HL-60 (cell line): ENCODE results near the gene ARL8A.

ENCODE experiments used
- CTCF ChIP-seq: IDR thresholded peaks from one replicate; pipeline ENCODE4 v1.5.1; 2011; ENCODE audit warnings: low read length, control low read depth, inconsistent platforms; ENCODE audit not compliant: insufficient read depth
- POLR2AphosphoS5 ChIP-seq: IDR thresholded peaks from 2 replicates; pipeline ENCODE4 v1.6.1; 2012; ENCODE audit warnings: low read depth
- TF ChIP-seq, protein P1 (sequence below): IDR thresholded peaks from 2 replicates; pipeline ENCODE4 v1.6.1; 2012; ENCODE audit warnings: low read depth; ENCODE audit not compliant: insufficient replicate concordance

GRCh38 chr1:202121006-202121405, 23.5 kb downstream of the ARL8A start:
- TF ChIP-seq POLR2AphosphoS5: no peak
- TF ChIP-seq CTCF: no peak
- TF ChIP-seq, protein P1, sequence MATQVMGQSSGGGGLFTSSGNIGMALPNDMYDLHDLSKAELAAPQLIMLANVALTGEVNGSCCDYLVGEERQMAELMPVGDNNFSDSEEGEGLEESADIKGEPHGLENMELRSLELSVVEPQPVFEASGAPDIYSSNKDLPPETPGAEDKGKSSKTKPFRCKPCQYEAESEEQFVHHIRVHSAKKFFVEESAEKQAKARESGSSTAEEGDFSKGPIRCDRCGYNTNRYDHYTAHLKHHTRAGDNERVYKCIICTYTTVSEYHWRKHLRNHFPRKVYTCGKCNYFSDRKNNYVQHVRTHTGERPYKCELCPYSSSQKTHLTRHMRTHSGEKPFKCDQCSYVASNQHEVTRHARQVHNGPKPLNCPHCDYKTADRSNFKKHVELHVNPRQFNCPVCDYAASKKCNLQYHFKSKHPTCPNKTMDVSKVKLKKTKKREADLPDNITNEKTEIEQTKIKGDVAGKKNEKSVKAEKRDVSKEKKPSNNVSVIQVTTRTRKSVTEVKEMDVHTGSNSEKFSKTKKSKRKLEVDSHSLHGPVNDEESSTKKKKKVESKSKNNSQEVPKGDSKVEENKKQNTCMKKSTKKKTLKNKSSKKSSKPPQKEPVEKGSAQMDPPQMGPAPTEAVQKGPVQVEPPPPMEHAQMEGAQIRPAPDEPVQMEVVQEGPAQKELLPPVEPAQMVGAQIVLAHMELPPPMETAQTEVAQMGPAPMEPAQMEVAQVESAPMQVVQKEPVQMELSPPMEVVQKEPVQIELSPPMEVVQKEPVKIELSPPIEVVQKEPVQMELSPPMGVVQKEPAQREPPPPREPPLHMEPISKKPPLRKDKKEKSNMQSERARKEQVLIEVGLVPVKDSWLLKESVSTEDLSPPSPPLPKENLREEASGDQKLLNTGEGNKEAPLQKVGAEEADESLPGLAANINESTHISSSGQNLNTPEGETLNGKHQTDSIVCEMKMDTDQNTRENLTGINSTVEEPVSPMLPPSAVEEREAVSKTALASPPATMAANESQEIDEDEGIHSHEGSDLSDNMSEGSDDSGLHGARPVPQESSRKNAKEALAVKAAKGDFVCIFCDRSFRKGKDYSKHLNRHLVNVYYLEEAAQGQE: no peak
